HG03175 (cell line): ENCODE data around the gene TSR3.

Source experiments
- ATAC-seq: cut with Tn5 transposase; IDR thresholded peaks from one replicate; pipeline ENCODE4 v1.9.1; 2021; ENCODE audit warnings: mild to moderate bottlenecking, moderate library complexity; ENCODE audit not compliant: unreplicated experiment

The TSR3 gene

DNA sequence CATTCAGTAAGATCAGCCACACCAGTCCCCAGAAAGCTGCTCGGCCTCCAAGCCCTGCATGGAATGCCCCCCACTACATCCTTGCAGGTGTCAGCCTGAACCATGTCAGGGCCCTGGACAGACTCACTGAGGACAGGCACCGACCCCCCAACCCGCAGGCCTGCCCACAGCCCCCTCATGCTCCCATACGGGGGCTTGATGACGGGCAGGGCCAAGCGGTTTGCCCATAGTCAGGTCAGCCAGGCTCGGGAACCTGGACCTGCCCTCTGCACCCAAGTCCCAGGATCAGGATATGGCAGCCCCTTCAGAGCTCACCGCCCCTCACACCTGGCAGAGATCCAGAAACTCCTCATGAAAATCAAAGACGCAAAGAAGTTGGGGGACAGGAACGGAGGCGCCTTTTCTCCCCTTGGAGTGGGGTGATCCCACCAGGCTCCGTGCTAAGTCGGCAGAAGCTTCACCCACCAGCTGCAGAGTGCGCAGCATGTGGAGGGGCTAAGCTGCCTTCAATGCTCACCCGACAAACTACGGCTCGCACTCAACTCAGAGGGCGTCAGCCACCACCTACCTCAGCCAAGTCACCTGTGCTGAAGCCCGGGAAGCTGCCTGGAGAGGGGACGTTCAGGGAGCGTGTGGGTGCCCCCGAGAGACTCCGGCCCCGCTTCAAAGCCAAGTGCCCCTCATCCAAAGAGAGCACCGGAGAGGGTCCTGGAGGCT is 26.6 kb upstream of the TSR3 start:
- ATAC-seq: no peak

- ATAC-seq: no peak
These were observed 25.8 kb upstream of the TSR3 start for GRCh38 chr16:1377406-1378010.

DNA sequence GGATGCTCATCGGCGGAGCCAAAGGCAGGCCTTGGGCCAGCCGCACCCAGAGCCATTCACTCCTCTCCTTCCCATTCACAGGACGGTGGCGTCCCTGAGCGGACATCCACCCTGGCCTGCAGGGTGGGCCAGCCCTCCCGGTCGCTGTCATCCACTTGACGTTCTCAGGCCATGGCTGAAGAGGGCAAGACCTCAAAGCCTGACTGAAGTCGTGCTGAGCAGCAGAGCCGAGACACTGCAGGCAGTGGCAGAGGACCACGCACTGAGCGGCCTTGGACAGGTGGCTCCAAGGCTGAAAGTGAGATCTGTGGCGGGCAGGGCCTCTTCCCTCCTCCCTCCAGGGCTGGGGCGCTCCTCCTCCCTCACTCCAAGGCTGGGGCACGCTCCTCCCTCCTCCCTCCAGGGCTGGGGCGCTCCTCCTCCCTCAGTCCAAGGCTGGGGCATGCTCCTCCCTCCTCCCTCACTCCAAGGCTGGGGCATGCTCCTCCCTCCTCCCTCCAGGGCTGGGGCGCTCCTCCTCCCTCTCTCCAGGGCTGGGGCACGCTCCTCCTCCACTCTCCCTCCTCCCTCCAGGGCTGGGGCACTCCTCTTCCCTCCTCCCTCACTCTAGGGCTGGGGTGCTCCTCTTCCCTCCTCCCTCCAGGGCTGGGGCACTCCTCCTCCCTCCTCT is 24.2 kb upstream of the TSR3 start:
- ATAC-seq: no peak

GRCh38 chr16:1375298-1375640 is 23.6 kb upstream of the TSR3 start:
- no peak for ATAC-seq

- ATAC-seq: no peak
These were observed 23.0 kb upstream of the TSR3 start for GRCh38 chr16:1374418-1375297.

GRCh38 chr16:1372292-1372950 is 20.7 kb upstream of the TSR3 start:
- no peak for ATAC-seq

DNA sequence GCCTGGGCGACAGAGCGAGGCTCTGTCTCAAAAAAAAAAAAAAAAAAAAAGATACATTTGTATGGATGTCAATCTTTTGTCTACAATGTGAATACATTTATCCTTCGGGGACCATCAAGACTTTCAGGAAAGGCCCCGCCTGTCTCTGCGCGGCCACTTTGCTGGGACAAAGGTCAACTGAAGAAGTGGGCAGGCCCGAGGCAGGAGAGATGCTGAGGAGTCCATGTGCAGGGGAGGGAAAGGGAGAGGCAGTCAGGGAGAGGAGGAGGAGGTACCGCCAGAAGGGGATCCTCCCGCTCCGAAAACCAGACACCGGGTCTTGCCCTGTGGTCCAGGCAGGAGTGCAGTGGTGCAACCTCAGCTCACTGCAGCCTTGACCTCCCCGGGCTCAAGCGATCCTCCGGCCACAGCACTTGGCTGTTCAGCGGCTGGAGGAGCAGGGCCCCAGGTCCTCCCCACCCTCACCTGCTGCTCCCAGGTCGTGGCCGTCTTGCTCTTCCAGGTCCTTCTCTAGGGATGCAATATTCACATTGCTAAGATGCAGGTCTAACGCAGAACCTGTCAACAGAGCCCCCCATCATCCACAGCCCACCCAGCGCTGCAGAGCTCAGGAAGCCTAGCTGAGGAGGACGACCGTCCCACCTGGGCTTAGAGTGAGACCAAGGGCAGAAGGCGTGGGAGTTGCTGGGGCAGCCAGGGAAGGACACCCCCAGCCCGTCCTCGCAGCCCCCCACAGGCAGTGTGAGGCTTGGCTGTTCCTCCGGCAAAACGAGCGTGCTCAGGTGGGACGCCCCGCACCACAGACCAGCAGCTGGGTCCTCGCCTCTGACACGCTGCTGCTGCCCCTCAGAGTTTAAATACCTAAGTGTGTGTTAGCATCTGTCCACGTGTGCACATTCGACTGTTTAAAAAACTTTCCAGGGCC is 19.6 kb upstream of the TSR3 start:
- no peak for ATAC-seq

DNA sequence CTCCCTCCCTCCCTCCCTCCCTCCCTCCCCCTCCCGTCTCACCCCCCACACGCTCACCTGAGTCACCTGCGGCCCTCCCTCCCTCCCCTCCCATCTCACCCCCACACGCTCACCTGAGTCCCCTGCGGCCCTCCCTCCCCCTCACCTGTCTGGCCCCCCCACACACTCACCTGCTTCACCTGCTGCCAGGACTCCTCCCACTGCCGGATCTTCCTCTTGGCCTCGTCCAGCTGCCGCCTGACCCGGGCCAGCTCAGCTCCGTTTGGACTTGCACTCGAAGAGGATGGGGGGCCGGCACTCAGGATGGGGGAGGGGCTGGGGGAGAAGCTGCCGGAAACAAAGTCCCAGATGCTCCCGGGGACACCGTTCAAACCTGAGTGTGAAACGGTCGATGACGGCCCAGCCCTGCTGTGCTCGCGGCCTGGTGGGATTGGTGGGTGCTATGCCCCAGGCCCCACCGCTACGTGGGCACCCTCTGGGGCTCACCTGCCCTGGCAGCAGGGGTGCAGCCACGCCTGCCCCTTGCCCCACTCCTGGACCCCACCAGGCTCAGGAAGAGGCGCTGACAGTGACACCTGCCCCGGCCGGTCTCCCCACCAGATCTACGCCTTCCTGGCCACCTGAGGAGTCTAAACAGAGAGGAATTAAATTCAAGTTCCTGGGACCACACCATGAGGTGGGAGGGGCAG is 16.0 kb upstream of the TSR3 start:
- ATAC-seq: no peak

DNA sequence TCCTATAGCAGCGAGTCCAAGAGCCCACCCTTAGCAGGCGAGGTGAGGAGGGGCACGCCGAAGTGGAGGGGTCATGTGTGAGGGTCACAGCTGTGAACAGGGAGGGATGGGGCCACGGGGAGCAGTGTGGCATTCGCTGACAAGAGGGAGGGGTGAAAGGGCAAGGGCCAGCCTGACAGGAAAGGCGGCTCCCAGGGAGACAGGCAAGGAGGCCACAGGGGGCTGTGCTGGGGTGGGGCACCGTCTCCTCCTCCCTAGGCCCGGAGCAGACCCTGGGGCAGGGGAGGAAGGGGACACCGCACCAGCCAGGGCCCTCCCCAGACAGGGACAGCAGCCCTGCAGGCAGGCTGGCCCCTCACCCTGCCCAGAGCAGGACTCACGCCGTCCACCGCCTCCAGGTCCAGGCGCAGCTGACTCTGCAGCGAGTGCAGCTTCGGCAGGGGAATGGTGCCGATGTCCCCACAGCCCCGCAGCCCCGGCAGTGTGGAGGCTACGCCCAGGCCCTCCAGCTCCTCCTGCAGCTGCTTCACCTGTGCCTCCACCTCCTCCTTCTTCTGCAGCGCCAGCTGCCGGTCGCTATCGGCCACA is 15.1 kb upstream of the TSR3 start:
- no peak for ATAC-seq

DNA sequence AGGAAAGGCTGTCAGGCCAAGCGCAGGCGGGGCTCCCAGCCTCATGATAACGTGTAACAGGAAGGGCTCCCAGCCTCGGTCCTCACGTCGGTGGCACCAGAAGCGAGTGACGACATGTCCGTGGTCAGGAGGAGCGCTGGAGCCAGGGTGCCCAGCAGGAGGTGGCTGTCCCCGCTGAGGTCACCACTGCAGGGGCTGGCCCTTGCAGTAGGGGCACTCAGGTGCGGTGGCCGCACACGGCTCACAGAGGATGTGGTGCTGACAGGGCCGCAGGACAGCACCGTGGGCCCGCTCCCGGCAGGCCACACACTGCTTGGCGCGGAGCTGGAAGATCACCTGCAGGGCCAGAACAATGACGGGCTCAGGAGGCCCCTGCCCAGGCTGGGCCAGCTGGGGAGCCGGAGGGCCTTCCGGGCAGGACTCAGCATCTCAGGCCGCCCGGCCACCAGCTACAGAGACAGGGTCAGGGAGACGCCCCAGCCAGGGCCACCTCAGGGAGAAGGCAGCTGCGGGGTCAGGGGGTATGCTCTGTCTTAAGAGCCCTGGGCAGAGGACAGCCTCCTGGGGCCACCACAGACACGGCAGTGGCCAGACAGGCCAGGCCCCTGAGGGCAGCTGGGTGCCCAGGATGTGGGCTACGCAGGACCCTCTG is 14.5 kb upstream of the TSR3 start:
- no peak for ATAC-seq

DNA sequence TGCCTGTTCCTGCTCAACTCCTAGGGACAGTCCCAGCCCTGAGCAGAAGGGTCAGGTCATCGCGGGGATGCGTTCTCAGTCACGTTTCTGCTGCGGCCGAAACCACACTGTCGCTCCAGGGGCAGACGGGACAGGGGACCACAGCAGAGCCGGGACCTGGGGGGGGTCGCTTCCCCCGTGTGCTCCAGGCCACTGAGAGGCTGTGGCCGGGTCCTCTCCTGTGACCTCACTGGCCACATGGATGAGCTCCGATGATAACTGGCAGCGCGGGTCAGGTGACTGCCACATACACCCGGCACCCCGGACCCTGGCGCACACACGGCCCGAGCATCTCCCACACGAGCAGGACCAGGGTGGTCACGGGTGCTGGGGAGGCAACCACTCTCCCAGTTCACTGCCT is 12.8 kb upstream of the TSR3 start:
- ATAC-seq: no peak

DNA sequence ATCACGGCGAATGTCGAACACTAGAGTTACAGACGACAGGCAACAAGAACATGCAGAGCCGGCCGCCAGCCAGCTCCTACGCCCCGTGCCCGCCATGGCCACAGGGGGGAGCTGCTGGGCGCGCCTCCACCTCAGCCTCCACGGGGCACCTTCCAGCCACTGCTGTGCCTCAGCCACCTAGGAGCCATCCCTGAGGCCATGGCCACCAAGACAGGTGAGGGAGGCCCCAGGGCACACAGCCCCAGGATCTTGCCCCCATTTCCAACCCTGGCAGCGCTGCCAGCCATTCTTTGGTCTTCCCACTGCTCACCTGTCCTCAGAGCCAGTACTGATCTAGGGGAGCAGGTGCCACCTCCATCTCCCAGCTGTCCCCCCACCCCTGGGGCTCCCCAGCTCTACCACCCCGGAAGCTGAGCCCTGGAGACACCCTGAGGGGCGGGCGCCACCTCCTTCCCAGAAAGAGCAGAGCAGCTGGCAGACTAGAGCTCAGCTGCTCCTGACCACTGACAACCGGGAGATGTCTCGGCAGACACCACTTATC is 11.9 kb upstream of the TSR3 start:
- ATAC-seq: no peak

DNA sequence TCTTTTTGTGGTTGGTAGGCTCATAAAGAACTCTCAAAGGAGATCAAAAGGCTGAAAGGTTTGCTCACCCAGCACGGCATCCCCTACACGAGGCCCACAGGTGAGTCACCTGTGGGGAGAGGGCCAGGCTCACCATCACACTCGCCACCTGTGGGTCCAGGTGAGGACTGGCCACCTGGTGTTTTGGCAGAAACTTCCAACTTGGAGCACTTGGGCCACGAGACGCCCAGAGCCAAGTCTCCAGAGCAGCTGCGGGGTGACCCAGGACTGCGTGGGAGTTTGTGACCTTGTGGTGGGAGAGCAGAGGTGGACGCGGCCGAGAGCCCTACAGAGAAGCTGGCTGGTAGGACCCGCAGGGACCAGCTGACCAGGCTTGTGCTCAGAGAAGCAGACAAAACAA is 11.1 kb upstream of the TSR3 start:
- ATAC-seq: no peak

DNA sequence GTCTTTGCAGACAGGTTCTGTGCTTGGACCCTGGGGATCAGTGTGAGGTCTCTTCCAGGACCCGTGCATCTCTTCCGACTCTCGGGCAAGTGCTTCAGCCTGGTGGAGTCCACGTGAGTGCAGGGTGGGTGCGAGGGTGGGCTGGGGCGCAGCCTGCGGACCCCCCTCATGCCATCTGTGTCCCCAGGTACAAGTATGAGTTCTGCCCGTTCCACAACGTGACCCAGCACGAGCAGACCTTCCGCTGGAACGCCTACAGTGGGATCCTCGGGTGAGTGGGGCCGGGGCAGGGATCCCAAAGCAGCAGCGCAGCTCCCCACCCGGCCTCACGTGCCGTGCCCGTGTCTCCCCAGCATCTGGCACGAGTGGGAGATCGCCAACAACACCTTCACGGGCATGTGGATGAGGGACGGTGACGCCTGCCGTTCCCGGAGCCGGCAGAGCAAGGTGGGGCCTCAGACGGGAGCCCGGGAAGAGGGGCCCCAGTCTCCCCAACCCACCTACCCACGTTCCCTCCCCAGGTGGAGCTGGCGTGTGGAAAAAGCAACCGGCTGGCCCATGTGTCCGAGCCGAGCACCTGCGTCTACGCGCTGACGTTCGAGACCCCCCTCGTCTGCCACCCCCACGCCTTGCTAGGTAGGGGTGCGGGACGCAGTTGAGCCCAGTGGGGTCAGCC is 10.1 kb upstream of the TSR3 start:
- no peak for ATAC-seq

GRCh38 chr16:1357906-1358566 is 6.4 kb upstream of the TSR3 start:
- no peak for ATAC-seq

- no peak for ATAC-seq
These were observed 4.6 kb upstream of the TSR3 start for GRCh38 chr16:1356061-1356900.
